Measurements from ENCODE around the gene CNTROB. TPM values are rescaled to one million over a fixed set of nuclear protein-coding genes. Genes with fewer than 3 reads are reported as not detected.

The CNTROB gene
- total RNA-seq, 1 experiment from 2014 or later: 39.7 TPM

GRCh38 chr17:7961421-7961820 is 29.4 kb downstream of the CNTROB start (continued):
- no peak for TF ChIP-seq ZNF425 (CRISPR knock-in tag; conservative IDR thresholded peaks at IDR 0.05)

GRCh38 chr17:7967751-7968150 is 35.7 kb downstream of the CNTROB start:
- ATAC-seq (no peak), DNase-seq (ENCODE audit: low spot score) (no peak)
- Mint-ChIP-seq H3K36me3 (no peaks in the 10 kb centered on the region), H3K4me3 (no peak overlapping the region), H3K27ac (no peak overlapping the region), H3K27me3 (ENCODE audit: low read depth) (peaks cover 3% of the 10 kb centered on the region; the same call in 1 of the 2 replicates), H3K4me1 (peaks cover 5% of the 10 kb centered on the region; the same call in 1 of the 2 replicates), H3K9me3 (no peaks in the 10 kb centered on the region)
- ChIA-PET POLR2A (no interaction called here), CTCF (interaction anchor here (1.9 kb wide), 1 partner anchor 22 kb away, joined by 7 read pairs; no protein-coding TSS in a partner anchor)
- TF ChIP-seq HMGA2 (CRISPR knock-in tag; IDR thresholded peaks at IDR 0.05): no peak

GRCh38 chr17:7969433-7969832 is 37.4 kb downstream of the CNTROB start:
- CTCF ChIA-PET: interaction anchor here (1.1 to 1.9 kb wide), 2 partner anchors 19 to 37 kb away, joined by 5 to 10 read pairs; partner anchors contain the start of genes CNTROB and TRAPPC1
- Mint-ChIP-seq H3K4me3 (no peak overlapping the region), H3K27ac (no peak overlapping the region), H3K9me3 (peaks cover 4% of the 10 kb centered on the region), H3K36me3 (peaks cover 3% of the 10 kb centered on the region), H3K27me3 (ENCODE audit: low read depth) (peaks cover 7% of the 10 kb centered on the region), H3K4me1 (peaks cover 5% of the 10 kb centered on the region; the same call in 1 of the 2 replicates)
- DNase-seq (ENCODE audit: low spot score) (no peak), ATAC-seq (no peak)
- TF ChIP-seq ELF4 (CRISPR knock-in tag; IDR thresholded peaks at IDR 0.05; ENCODE audit: low read depth) (no peak), ATF3 (CRISPR knock-in tag; conservative IDR thresholded peaks at IDR 0.05) (no peak)
- POLR2A ChIA-PET: interaction anchor here (1.6 kb wide), 1 partner anchor 37 kb away, joined by 3 read pairs; the partner anchor contains the start of genes CNTROB and TRAPPC1

- no peak for DNase-seq (ENCODE audit: low spot score)
- Mint-ChIP-seq H3K36me3 (peaks cover 13% of the 10 kb centered on the region), H3K4me3 (no peak overlapping the region), H3K27me3 (ENCODE audit: low read depth) (peaks cover 23% of the 10 kb centered on the region), H3K4me1 (no peaks in the 10 kb centered on the region), H3K9me3 (peaks cover 18% of the 10 kb centered on the region), H3K27ac (no peak overlapping the region)
- TF ChIP-seq FOXP1 (CRISPR knock-in tag; IDR thresholded peaks at IDR 0.05; ENCODE audit: borderline replicate concordance): no peak
- TF ChIP-seq SP1 (CRISPR knock-in tag; conservative IDR thresholded peaks at IDR 0.05): no peak
- TF ChIP-seq FOXP4 (CRISPR knock-in tag; IDR thresholded peaks at IDR 0.05): no peak
- TF ChIP-seq NFATC4 (CRISPR knock-in tag; IDR thresholded peaks at IDR 0.05): no peak
- TF ChIP-seq CDX4 (CRISPR knock-in tag; IDR thresholded peaks at IDR 0.05; ENCODE audit: borderline replicate concordance): no peak
- POLR2A ChIA-PET: interaction anchor here (0.6 kb wide), 1 partner anchor 310 kb away, joined by 3 read pairs; no protein-coding TSS in a partner anchor
- no peak for ATAC-seq
- CTCF ChIA-PET: interaction anchor here (1.2 to 3.4 kb wide), 7 partner anchors 8 to 103 kb away, joined by 3 to 38 read pairs (median 6); partner anchors contain the start of genes CNTROB and TRAPPC1
These were observed 39.6 kb downstream of the CNTROB start for GRCh38 chr17:7971651-7972050.

GRCh38 chr17:7972131-7972785 is 40.3 kb downstream of the CNTROB start:
- CTCF ChIA-PET: interaction anchor here (3.1 to 3.4 kb wide), 2 partner anchors 17 to 85 kb away, joined by 8 to 38 read pairs; no protein-coding TSS in a partner anchor

More at GRCh38 chr17:7972131-7972785, 40.3 kb downstream of the CNTROB start:
- no peak overlapping the region for H3K4me3 Mint-ChIP-seq
- peaks cover 13% of the 10 kb centered on the region for H3K36me3 Mint-ChIP-seq
- H3K27me3 Mint-ChIP-seq (ENCODE audit: low read depth): peaks cover 28% of the 10 kb centered on the region
- H3K9me3 Mint-ChIP-seq: peaks cover 18% of the 10 kb centered on the region
- H3K27ac Mint-ChIP-seq: no peak overlapping the region
- no peaks in the 10 kb centered on the region for H3K4me1 Mint-ChIP-seq
- DNase-seq (ENCODE audit: low spot score) (no peak), ATAC-seq (no peak)
- POLR2A ChIA-PET: interaction anchor here (0.6 kb wide), 1 partner anchor 311 kb away, joined by 3 read pairs; no protein-coding TSS in a partner anchor
- no peak for TF ChIP-seq ZNF671 (CRISPR knock-in tag; IDR thresholded peaks at IDR 0.05)
